HL-60/S4 treated with phorbol 12-myristate 13-acetate at 8.2 ng/mL for 4 days and 3 days (cell line): ENCODE measurements around the gene IL17RC.

Experiments used
- in situ Hi-C: fragments of 300-500 bp; cut with MboI; formaldehyde crosslinking; loops from 2 replicates; pipeline ENCODE4 v1.15.0; 2022; ENCODE audit warnings: low sequenced_read_pairs

Gene IL17RC

DNA sequence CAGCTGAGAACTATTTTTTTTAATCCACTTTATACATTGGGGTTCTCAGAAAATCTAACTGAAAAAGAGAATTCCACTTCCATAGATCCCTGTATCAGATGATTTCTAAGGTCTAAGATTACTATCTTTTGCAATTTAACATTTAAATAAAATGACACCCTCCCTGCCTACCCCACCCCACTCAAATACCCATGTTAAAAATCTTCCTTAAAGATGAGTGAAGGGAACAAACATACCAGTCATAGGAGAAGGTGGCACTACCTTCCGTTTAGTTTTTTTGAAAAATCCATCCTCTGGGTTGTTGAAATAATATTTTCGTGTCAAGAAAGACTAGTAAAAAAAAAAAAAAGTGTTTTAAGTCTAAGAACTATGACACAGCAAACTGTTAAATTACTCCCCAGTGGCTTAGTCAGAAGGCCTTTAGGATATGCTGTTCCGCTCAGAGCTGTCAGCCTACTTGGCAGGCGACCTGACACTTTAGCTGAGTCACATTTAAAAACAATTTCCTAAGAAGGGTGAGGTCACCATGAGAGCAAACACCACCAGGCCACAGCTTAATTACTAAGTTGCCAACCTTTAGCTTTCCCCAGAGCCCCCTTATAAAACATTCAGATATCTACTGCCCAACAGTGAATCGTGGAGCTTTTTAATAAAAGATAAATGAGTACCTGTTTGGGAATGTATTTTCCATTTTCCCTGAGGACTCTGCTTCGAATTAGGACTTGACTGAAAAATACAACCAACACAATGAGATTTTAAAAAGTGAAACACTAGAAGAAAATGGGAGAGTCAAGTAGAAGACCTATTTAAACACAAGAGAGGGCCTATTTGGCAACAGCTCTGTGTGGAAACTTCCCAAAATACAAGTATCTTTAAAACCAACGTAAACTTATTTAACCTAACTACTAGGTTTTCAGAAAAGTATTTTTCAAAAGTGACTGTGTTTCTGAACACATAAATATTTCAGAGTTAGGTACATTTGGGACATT lies 60.1 kb downstream of the IL17RC start:
- in situ Hi-C loops = no loop called here

DNA sequence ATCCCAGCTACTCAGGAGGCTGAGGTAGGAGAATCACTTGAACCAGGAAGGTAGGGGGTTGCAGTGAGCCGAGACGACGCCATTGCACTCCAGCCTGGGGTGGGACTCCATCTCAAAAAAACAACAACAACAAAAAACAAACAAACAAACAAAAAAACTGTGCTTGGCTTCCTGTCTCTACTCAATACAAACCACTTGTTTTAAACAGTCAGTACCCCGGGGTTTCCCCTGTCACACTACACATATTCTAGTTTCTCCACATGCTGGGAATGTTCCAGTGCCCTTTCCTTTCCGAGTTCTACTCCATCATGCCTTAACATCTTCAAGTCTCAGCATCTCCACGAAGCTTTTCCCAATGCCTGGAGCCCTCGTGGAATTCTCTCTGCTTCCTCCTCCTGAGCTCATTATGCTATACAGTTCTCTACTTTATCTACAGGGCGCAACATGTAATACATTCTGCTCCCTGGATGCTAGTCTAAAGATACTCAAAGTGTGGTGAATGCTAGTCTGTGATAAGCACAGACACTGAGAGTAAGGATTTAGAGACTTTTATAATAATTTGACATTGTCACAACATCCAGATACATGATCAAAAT lies 61.9 kb downstream of the IL17RC start:
- in situ Hi-C loops = no loop called here

DNA sequence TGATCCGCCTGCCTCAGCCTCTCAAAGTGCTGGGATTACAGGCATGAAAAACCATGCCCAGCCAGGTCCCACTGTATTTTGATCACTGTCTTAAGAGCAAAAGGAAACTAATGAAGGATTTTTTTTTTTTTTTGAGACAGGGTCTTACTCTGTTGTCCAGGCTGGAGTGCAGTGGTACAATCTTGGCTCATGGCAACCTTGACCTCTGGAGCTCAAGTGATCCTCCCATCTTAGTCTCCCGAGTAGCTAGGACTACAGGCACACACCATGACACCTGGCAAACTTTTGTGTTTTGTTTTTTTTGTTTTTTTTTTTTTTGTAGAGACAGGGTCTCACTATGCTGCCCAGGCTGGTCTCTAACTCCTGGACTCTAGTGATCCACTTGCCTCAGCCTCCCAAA lies 63.4 kb downstream of the IL17RC start:
- in situ Hi-C loops = no loop called here
